HepG2 (cell line): ENCODE measurements around the gene CLPSL2. TPM values are rescaled to one million over a fixed set of nuclear protein-coding genes. Genes with fewer than 3 reads are reported as not detected.

Experiments used
- BHLHE40 ChIP-seq: IDR thresholded peaks from 2 replicates; pipeline ENCODE4 v1.6.1; 2011; ENCODE audit warnings: low read length, improper control_type of control experiment
- DR1 ChIP-seq: sonication (generic); formaldehyde crosslinking; IDR thresholded peaks from 2 replicates; pipeline ENCODE4 v1.8.0; 2021; ENCODE audit warnings: mild to moderate bottlenecking, missing genetic modification reagents, inconsistent platforms
- ESRRA ChIP-seq: sonication (generic); formaldehyde crosslinking; IDR thresholded peaks from 2 replicates; pipeline ENCODE4 v1.5.1; 2020; ENCODE audit warnings: mild to moderate bottlenecking, low read depth, missing genetic modification reagents
- GZF1 ChIP-seq: sonication (generic); formaldehyde crosslinking; IDR thresholded peaks from 2 replicates; pipeline ENCODE4 v1.5.1; 2020; ENCODE audit warnings: mild to moderate bottlenecking, missing genetic modification reagents
- HMGXB3 ChIP-seq: sonication (generic); formaldehyde crosslinking; IDR thresholded peaks from 2 replicates; pipeline ENCODE4 v1.4.0; 2020; ENCODE audit warnings: missing genetic modification reagents, borderline replicate concordance
- HOXD1 ChIP-seq: sonication (generic); formaldehyde crosslinking; IDR thresholded peaks from 2 replicates; pipeline ENCODE4 v1.5.0; 2020; ENCODE audit warnings: missing genetic modification reagents
- IRX3 ChIP-seq: sonication (generic); formaldehyde crosslinking; IDR thresholded peaks from 2 replicates; pipeline ENCODE4 v1.8.1; 2023; ENCODE audit warnings: mild to moderate bottlenecking, low read depth, missing genetic modification reagents, borderline replicate concordance
- KDM5B ChIP-seq: sonication (generic); formaldehyde crosslinking; IDR thresholded peaks from 2 replicates; pipeline ENCODE4 v1.4.0; 2020; ENCODE audit warnings: missing genetic modification reagents, mild to moderate bottlenecking, borderline replicate concordance
- MAZ ChIP-seq, 2 experiments: sonication (generic) in 1 of 2; formaldehyde crosslinking in 1 of 2; IDR thresholded peaks; 2 replicates each; pipeline versions ENCODE4 v1.5.0 to v1.6.1; 2012 to 2020; ENCODE audit warnings: low read depth in 2 of 2, mild to moderate bottlenecking in 2 of 2, borderline replicate concordance in 1 of 2, improper control_type of control experiment in 1 of 2, low read length in 1 of 2, missing genetic modification reagents in 1 of 2, moderate library complexity in 1 of 2
- MEIS1 ChIP-seq: sonication (generic); formaldehyde crosslinking; IDR thresholded peaks from 2 replicates; pipeline ENCODE4 v1.9.0; 2021; ENCODE audit warnings: mild to moderate bottlenecking, missing genetic modification reagents, moderate library complexity, borderline replicate concordance
- NFKB2 ChIP-seq: sonication (generic); formaldehyde crosslinking; IDR thresholded peaks from 2 replicates; pipeline ENCODE4 v1.4.0; 2020; ENCODE audit warnings: missing genetic modification reagents, borderline replicate concordance
- RBM39 ChIP-seq: fragments of 200-400 bp; formaldehyde crosslinking; IDR thresholded peaks from one replicate; pipeline ENCODE4 v1.6.1; 2018; ENCODE audit warnings: antibody characterized with exemption, mild to moderate bottlenecking, low read depth, low read length; ENCODE audit not compliant: poor library complexity, severe bottlenecking
- SOX6 ChIP-seq, 2 experiments: fragments of 450-650 bp in 1 of 2; sonication (generic) in 1 of 2; formaldehyde crosslinking in 1 of 2; IDR thresholded peaks; 2 replicates each; pipeline versions ENCODE4 v1.4.0 to v1.6.1; 2017 to 2020; ENCODE audit warnings: antibody characterized with exemption in 1 of 2, mild to moderate bottlenecking in 1 of 2, missing genetic modification reagents in 1 of 2
- SP2 ChIP-seq: sonication (generic); formaldehyde crosslinking; IDR thresholded peaks from 2 replicates; pipeline ENCODE4 v1.5.1; 2020; ENCODE audit warnings: mild to moderate bottlenecking, missing genetic modification reagents
- UBTF ChIP-seq: sonication (generic); formaldehyde crosslinking; IDR thresholded peaks from 2 replicates; pipeline ENCODE4 v1.4.0; 2020; ENCODE audit warnings: mild to moderate bottlenecking, missing genetic modification reagents
- ZFYVE20 ChIP-seq: sonication (generic); formaldehyde crosslinking; IDR thresholded peaks from 2 replicates; pipeline ENCODE4 v1.8.0; 2023; ENCODE audit warnings: low read depth, mild to moderate bottlenecking, moderate library complexity, missing genetic modification reagents, borderline replicate concordance
- ZNF121 ChIP-seq: sonication (generic); formaldehyde crosslinking; IDR thresholded peaks from 2 replicates; pipeline ENCODE4 v1.5.0; 2020; ENCODE audit warnings: mild to moderate bottlenecking, missing genetic modification reagents
- ZNF235 ChIP-seq: sonication (generic); formaldehyde crosslinking; IDR thresholded peaks from 2 replicates; pipeline ENCODE4 v1.8.1; 2023; ENCODE audit warnings: mild to moderate bottlenecking, missing genetic modification reagents, borderline replicate concordance
- ZNF337 ChIP-seq: sonication (generic); formaldehyde crosslinking; IDR thresholded peaks from 2 replicates; pipeline ENCODE4 v1.5.1; 2020; ENCODE audit warnings: missing genetic modification reagents, low read depth, mild to moderate bottlenecking, borderline replicate concordance
- ZNF414 ChIP-seq: sonication (generic); formaldehyde crosslinking; IDR thresholded peaks from 2 replicates; pipeline ENCODE4 v1.5.0; 2020; ENCODE audit warnings: missing genetic modification reagents
- ZNF547 ChIP-seq: sonication (generic); formaldehyde crosslinking; IDR thresholded peaks from 2 replicates; pipeline ENCODE4 v1.5.1; 2020; ENCODE audit warnings: mild to moderate bottlenecking, missing genetic modification reagents
- polyA plus RNA-seq, 8 experiments: library from polyadenylated mRNA; depleted of rRNA in 3 of 8; stranded (reverse) in 7 of 8; unstranded in 1 of 8; fragments of >200 nt; fragmentation: Illumina TruSeq in 4 of 8; extraction: Trizol in 4 of 8; gene quantifications; 2 replicates each; pipeline versions ENCODE4 v1.2.1 to v1.2.3, GENCODE V29; 2011 to 2016; ENCODE audit warnings: low read depth in 4 of 8, missing spikeins in 1 of 8, mixed read lengths in 1 of 8; ENCODE audit not compliant: insufficient read depth in 1 of 8
- total RNA-seq, 5 experiments: library from RNA; depleted of rRNA; stranded (reverse); fragments of >200 nt; fragmentation: Illumina TruSeq; extraction: Trizol; gene quantifications; 2 replicates each; pipeline ENCODE4 v1.2.3, GENCODE V29; 2016; ENCODE audit warnings: low read depth in 1 of 5

The CLPSL2 gene
- total and polyA plus RNA-seq, 2 of the 13 experiments (the other 11 are each of a cell fraction or from before 2014, with no cell fraction given) = not detected

GRCh38 chr6:35727231-35727934 is 49.0 kb upstream of the CLPSL2 start (continued):
- no peak for TF ChIP-seq MAZ (IDR thresholded peaks at IDR 0.05; ENCODE audit: borderline replicate concordance, low read depth, low read length)
- peak; percentile 12; the same call in 1 of the 2 replicates for TF ChIP-seq MAZ (CRISPR knock-in tag; IDR thresholded peaks at IDR 0.05; ENCODE audit: low read depth)
- TF ChIP-seq HMGXB3 (CRISPR knock-in tag) = no peak
- TF ChIP-seq DR1 (CRISPR knock-in tag) = 0 out of 2 replicates have a peak, but pooled peaks have one; percentile 30
- no peak for TF ChIP-seq HOXD1
- no peak for TF ChIP-seq ZNF337 (CRISPR knock-in tag)
- TF ChIP-seq UBTF = no peak
- TF ChIP-seq RBM39 = peak; percentile 39
- peak; percentile 77 for TF ChIP-seq KDM5B (CRISPR knock-in tag)
- no peak for TF ChIP-seq ZNF235 (CRISPR knock-in tag)
- no peak for TF ChIP-seq ZFYVE20 (CRISPR knock-in tag)
- no peak for TF ChIP-seq ZNF121 (CRISPR knock-in tag)
- TF ChIP-seq ZNF414 (CRISPR knock-in tag) = no peak; the same call in 1 of the 2 replicates
- no peak for TF ChIP-seq GZF1 (CRISPR knock-in tag)
- peak; percentile 10; the same call in 1 of the 2 replicates for TF ChIP-seq NFKB2 (CRISPR knock-in tag)
- no peak for TF ChIP-seq IRX3
- 0 out of 2 replicates have a peak, but pooled peaks have one; percentile 34 for TF ChIP-seq MEIS1 (CRISPR knock-in tag)
- no peak; the same call in 1 of the 2 replicates for TF ChIP-seq ZNF547 (CRISPR knock-in tag)
- no peak for TF ChIP-seq SOX6 (IDR thresholded peaks at IDR 0.05)
- TF ChIP-seq SOX6 (CRISPR knock-in tag; IDR thresholded peaks at IDR 0.05) = peak; percentile 31
- TF ChIP-seq SP2 (CRISPR knock-in tag) = no peak
- peak; percentile 50 for TF ChIP-seq BHLHE40
- TF ChIP-seq ESRRA (CRISPR knock-in tag) = no peak
